Mammary epithelial cell (primary cell): ENCODE data around the gene DOCK1.

Experiments
- CTCF ChIP-seq, 2 donors: IDR thresholded peaks in 1 of 2; conservative IDR thresholded peaks in 1 of 2; 2 replicates each; pipeline ENCODE4 v1.5.1; 2011 to 2012; ENCODE audit warnings: inconsistent platforms in 2 of 2, low read length in 2 of 2, mild to moderate bottlenecking in 2 of 2, control low read depth in 1 of 2, low read depth in 1 of 2; ENCODE audit not compliant: insufficient read depth in 1 of 2; ENCODE audit errors: extremely low read depth in 1 of 2
- EZH2 ChIP-seq: IDR thresholded peaks from 2 replicates; pipeline ENCODE4 v1.6.1; 2012; ENCODE audit warnings: low read length, inconsistent platforms, borderline replicate concordance

DNA sequence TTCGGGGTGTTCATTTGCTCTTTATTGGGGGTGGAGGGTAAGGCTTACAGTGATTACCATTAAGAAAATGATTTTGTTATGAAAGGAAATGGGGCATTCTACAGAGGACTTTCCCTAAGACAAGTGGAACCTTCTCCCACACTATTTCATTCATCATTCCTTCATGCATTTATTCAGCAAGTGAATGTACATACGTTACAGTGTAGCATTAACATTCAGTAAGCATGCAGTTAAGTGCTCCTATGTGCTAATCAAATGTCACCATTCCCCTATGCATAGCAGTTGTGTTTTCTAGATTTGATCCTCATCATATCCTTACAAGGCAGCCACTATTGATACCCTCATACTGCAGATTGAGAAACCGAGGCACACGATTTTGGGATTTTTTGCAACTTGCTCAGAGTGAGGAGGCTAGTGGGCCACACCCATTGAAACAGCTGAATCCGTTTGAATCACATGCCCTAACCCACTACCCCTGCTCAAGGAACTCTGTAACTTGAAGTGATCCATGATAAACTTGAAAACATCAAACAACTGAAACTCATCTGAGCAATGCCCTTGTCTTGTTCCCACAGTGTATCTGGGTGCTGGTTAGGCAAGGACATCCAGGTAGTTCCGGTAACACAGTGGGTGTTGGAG lies 274.5 kb downstream of the DOCK1 start:
- no peak for TF ChIP-seq CTCF (conservative IDR thresholded peaks at IDR 0.05 in 1 of 2, IDR thresholded peaks at IDR 0.05 in 1 of 2; ENCODE audit: extremely low read depth in 1 of 2, insufficient read depth in 1 of 2, low read depth in 1 of 2, low read length in 2 of 2)
- TF ChIP-seq EZH2, result no peak
